ENCODE data around the gene SSC5D.

Gene SSC5D

DNA sequence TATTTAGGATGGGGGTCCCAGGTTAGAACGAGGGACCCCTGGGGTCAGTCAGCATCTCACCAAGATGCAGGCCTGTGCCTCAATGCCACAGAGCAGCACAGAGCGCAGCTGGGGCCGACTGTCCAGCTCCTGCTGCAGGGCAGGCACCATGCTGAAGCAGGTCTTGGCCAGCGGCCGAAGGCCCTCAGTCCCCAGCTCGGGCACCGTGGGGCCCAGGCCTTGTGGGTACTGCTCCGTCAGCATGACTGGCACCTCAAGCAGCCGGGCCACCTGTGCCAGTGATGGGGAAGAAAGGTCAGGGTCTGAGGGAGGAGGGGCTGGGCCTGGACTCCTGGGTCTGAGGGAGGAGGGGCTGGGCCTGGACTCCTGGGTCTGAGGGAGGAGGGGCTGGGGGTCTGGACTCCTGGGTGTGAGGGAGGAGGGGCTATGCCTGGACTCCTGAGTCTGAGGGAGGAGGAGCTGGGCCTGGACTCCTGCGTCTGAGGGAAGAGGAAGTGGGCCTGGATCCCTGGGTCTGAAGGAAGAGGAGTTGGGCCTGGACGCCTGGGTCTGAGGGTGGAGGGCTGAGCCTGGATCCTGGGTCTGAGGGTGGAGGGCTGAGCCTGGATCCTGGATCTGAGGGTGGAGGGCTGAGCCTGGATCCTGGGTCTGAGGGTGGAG, 32.5 kb upstream of the SSC5D start:
- no peak for DNase-seq (ENCODE audit: low spot score)

DNA sequence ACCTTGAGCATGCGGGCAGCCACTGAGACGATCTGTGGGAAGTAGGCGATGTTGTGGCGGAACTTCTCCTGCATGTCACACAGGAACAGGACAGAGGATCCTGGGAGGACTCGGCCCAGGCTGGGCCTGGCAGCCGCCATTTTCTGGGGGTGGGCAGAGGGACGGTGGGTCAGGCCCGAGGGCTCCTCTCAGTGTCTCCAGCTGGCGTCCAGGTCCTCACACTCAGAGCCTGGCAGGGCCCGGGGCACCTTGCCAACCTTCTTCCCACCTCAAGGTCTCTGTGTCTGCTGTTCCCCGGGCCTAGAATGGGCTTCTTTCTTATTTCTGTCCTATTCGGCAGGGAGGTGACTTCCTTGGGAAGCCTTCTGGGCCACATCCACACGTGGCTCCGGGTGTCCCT, 31.9 kb upstream of the SSC5D start:
- no peak for DNase-seq (ENCODE audit: low spot score)

DNA sequence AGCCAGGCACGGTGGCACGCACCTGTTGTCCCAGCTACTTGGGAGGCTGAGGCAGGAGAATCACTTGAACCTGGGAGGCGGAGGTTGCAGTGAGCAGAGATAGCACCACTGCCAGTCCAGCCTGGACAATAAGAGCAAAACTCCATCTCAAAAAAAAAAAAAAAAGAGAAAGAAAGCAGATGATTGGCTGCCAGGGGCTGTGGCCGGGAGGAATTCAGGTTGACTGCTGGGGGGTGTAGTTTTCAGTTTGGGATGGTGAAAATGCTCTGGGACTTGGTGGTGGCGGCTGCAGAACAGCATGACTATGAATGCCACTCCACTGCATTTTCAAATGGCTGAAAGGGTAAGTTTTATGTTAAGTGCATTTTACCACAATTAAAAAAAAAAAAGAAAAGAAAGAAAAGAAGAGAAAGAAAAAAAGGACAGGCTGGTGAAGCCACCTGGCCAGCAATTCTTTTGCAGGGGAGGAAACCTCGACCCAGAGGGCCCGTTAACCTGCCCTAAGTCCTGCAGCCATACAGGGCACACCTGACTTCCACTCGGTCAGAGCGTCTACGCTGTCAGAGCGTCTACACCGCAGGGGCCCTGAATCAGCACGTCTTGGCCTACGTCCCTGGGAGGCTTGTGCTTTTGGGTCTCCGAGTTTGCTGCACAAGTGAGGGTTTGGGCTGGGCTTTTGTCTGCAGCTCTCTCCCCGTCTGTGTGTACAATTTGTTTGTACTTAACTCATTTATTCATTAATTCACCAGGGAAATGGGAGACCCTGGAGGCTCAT, 30.4 kb upstream of the SSC5D start:
- DNase-seq (ENCODE audit: low spot score), result no peak

DNA sequence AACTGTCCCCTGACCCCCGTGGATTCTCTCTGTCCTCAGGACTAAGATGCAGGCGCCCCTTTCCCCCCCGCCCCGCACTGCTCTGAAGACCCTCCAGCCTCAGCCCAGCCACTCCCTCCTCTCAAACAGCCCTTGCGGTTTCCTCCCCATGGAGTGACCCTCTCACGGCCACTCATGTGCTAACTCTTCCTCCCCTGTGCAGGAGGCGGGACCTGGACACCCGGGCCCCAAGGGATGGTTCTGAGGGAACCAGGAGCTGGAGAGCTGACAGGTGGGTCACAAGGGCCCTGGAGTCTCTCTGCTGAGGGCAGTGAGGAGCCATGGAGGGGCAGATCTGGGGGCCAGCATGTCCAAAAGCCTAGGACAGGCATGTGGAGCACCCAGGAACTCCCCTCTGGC, 28.7 kb upstream of the SSC5D start:
- DNase-seq (ENCODE audit: low spot score), result no peak

DNA sequence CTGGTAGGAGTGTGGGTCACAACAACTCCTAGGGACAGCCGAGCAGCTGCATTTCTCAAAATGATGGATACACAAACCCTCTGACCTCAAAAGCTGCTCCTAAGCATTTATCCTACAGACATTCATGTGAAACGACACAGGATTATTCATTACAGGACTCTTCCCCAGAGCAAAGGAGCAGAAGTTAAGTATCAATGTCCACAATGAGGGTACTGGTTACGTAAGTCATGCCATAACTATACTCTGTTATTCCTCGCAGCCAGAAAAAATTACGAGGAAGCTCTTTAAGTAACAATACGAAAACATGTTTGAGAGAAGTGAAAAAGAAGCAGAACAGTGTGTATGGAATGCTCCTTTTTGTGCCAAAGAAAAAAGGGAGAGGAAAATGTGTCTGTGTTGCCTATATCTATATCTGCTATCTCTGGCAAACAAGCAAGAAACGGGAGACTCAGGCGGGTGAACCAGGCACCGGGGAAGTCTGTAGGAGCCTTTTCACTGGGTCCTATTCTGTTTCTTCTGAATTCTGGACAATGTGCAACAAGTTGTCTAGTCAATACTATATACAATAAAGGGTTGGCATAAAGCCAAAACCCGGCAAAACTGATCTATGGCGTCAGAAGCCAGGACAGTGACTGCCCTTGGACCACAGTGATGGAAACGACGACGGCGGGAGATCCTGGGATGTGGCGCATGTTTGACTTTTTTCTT, 28.1 kb upstream of the SSC5D start:
- DNase-seq (ENCODE audit: low spot score), result no peak

DNA sequence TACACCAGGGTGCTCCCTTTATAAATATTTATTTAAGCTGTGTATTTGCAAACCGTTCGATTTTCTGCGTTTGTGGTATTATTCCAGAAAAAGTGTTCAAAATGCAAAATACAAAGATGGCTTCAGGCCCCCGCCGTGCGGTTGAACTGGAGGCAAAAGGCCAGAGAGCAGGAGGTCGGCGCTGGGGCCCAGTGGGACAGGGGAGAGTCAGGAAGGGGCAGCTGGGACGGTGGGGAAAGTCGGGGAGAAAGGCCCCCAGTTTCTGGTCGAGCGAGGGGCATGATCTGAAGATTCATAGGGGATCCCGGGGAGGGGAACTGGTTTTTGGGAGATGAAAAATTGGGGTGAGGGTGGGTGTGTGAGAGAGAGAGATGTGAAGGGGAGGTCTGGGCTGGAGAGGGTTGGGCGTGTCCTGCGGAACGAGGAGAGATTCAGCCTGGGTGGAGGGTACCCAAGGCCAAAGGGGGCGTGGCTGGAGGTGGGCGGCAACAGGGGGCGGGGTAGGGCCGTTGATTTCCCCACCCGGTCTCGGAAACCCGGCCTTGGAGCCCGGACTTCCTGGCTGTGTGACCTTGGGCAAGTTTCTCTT, 27.5 kb upstream of the SSC5D start:
- peak; percentile 57 for DNase-seq (ENCODE audit: low spot score)

- DNase-seq (ENCODE audit: low spot score), result peak; percentile 100
Observed at GRCh38 chr19:55461259-55461973, 26.8 kb upstream of the SSC5D start, which contains the start of gene ISOC2. Gene ISOC2 (minus strand): TSS chr19:55461642. CDS start chr19:55456486, 5,156 bp downstream.

GRCh38 chr19:55461974-55462626, 26.1 kb upstream of the SSC5D start:
- DNase-seq (ENCODE audit: low spot score), result no peak

DNA sequence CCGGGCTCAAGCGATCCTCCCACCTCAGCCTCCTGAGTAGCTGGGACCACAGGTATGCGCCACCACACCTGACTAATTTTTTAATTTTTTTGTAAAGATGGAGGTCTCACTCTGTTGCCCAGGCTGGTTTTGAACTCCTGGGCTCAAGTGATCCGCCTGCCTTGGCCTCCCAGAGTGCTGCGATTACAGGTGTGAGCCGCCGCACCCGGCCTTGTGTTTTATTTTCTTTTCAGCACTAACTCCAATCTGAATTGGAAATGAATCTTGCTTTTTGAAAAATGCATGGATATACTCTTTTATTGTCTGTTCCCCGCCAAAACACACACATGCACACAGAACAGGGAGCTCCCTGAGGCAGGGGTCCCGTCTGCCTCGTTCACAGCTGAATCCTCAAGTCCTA, 25.5 kb upstream of the SSC5D start:
- no peak for DNase-seq (ENCODE audit: low spot score)

- no peak for DNase-seq (ENCODE audit: low spot score)
Observed at GRCh38 chr19:55463583-55464031, 24.6 kb upstream of the SSC5D start.

DNA sequence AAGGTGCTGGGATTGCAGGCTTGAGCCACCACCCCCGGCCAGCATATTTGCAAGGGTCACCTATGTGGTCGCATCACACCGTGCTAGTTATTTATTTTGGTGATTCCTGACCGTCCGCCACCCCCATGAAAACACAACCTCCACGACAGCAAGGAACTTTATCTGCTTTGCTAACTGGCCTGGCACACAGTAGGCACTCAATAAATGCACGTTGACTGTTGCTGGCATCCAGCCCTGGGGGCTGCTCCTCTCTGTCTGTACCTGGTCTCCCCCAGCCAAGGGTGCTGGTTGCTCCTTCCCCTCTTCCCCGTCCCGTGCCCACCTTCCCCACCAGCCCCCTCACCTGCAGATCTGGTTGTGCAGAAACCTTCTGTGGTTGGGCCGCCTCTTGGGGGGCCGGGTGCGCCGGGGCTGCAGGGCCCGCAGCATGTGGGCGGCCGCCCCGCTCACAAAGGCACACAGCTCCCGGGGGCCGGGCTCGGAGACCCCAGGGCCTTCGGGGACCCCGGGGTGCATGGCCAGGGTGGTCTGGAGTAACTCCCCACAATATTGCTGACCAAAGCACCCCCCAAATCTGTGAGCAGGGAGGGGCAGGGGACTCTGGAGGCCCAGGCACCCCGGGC, 24.1 kb upstream of the SSC5D start:
- DNase-seq (ENCODE audit: low spot score), result no peak

- DNase-seq (ENCODE audit: low spot score), result no peak
Observed at GRCh38 chr19:55464662-55465054, 23.6 kb upstream of the SSC5D start, which contains the start of gene C19orf85. Gene C19orf85 (minus strand): TSS chr19:55464751. CDS start chr19:55464554, 197 bp downstream.

DNA sequence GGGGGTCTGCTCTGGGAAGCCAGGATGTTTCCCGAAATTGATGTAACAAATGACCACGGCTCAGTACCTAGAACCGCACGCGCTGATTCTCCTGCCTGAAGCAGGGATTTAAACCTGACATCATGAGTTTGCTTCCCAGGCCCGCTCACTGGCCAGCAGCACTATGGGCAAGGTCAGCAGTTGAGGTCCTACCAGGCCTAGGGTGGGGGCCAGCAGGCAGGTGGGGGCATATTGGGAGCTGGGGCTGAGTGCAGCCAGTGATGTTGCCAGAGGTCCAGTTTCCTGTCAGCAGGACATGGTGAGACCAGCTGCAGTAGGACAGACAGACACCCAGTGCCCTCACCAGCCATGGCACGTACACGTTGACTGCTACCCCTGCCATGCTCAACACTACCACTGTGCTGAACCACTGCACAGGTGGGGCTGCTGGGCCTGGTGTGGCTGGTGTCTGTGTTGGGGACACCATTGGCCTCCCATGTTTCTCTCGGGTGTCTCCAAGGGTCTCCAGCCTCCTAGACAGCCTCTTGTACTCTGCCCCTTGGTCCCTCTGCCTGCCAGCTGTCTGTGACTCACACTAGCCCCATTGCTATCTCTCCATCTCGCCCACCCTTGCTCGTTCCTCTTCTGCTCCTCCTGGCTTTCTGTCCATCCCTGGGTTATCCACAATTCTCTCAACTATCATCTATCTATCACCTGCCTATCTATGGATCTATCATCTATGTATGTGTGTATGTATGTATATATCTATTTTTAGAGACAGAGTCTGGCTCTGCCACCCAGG, 22.6 kb upstream of the SSC5D start:
- no peak for DNase-seq (ENCODE audit: low spot score)

DNA sequence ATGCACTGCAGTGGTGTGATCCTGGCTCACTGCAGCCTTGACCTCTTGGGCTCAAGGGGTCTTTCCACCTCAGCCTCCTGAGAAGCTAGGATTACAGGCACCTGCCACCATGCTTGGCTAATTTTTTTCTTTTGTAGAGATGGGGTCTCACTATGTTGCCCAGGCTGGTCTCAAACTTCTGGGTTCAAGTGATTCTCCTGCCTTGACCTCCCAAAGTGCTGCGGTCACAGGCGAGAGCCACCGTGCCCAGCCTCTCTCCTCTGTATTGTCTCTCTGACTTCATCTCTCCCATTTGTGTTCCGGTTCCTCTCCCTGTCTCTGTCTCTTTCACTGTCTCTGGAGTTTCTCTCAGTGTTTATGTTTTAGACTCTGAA, 22.0 kb upstream of the SSC5D start:
- DNase-seq (ENCODE audit: low spot score), result no peak

DNA sequence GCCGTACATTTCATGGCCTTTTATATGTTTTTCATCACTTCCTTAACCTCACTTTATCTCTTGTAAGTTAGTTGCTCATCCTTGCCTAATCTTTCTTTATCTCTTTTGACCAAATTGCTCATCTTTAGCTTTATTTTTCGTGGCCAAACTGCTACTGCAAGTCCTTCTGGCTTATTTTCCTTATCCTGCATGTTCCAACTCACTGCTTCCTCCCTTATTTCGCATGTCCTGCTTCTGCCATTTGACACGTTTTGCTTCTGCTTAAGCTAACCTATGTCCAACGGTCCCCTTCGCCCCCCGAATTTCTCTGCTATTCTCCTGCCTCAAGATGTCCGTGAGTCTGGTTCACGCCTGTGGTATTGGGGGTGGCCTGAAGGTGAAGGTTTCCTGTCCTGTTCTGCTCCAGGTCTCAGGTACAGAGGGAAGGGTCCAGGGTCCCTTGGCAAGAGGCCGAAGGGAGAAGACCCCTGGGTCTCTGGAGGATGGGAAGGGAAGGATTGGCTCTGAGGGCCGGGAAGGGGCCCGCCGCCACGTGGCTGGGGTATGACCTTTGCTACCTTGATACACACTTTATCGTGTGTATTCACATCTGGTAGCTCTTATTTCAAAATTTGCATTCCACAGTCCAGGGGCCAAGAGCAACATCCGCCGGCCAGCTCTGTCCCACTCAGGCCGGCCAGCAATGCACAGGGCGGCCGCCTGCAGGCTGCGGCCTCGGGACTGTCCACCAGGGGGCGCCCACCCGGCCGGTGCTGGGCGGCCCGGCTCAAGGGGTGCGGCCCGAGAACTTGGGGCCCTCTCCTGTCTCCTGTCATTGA, 20.8 kb upstream of the SSC5D start:
- peak; percentile 41 for DNase-seq (ENCODE audit: low spot score)

GRCh38 chr19:55468054-55468393, 20.2 kb upstream of the SSC5D start:
- DNase-seq (ENCODE audit: low spot score), result no peak

GRCh38 chr19:55471266-55471665, 17.0 kb upstream of the SSC5D start:
- DNase-seq (ENCODE audit: low spot score), result peak; percentile 68

- DNase-seq (ENCODE audit: low spot score), result peak; percentile 99
Observed at GRCh38 chr19:55472463-55472862, 15.8 kb upstream of the SSC5D start.
